ENCODE results near the gene NAV2. TPM values are rescaled to one million over a fixed set of nuclear protein-coding genes. Genes with fewer than 3 reads are reported as not detected.

NAV2 gene
- total RNA-seq, 1 experiment from 2014 or later: 2.1 TPM

GRCh38 chr11:19743622-19744021 is 31.0 kb downstream of the NAV2 start:
- no peaks in the 10 kb centered on the region for H4K20me1 ChIP-seq (ENCODE audit: insufficient read depth)
- TF ChIP-seq EZH2phosphoT487 (IDR thresholded peaks at IDR 0.05; ENCODE audit: borderline replicate concordance) (no peak), SP1 (IDR thresholded peaks at IDR 0.05; ENCODE audit: low read depth) (no peak), FOSL1 (IDR thresholded peaks at IDR 0.05; ENCODE audit: low read depth) (no peak), POLR2AphosphoS5 (IDR thresholded peaks at IDR 0.05; ENCODE audit: low read depth, low read length) (no peak), YY1 (IDR thresholded peaks at IDR 0.05; ENCODE audit: extremely low read depth, insufficient replicate concordance, low read depth, low read length) (no peak), CTCF (IDR thresholded peaks at IDR 0.05 in 2 of 3, conservative IDR thresholded peaks at IDR 0.05 in 1 of 3; ENCODE audit: borderline replicate concordance in 1 of 3, insufficient read depth in 1 of 3, low read depth in 2 of 3, low read length in 2 of 3) (no peak), ATF3 (IDR thresholded peaks at IDR 0.05) (no peak), CBX3 (IDR thresholded peaks at IDR 0.05; ENCODE audit: low read depth) (no peak), MAX (IDR thresholded peaks at IDR 0.05) (no peak), POLR2A (IDR thresholded peaks at IDR 0.05; ENCODE audit: borderline replicate concordance, extremely low read depth, insufficient read depth, insufficient read length) (no peak), EGR1 (IDR thresholded peaks at IDR 0.05; ENCODE audit: low read depth) (no peak), CEBPB (IDR thresholded peaks at IDR 0.05; ENCODE audit: low read depth) (no peak), SIN3A (IDR thresholded peaks at IDR 0.05; ENCODE audit: low read depth) (no peak), SRF (IDR thresholded peaks at IDR 0.05; ENCODE audit: low read depth) (no peak), TCF7L2 (IDR thresholded peaks at IDR 0.05; ENCODE audit: borderline replicate concordance, extremely low read depth, insufficient read depth, insufficient read length) (no peak), REST (IDR thresholded peaks at IDR 0.05; ENCODE audit: low read depth) (no peak), ZNF274 (IDR thresholded peaks at IDR 0.05; ENCODE audit: low read depth, low read length) (no peak)
- H3K4me3 ChIP-seq (replicated peaks in 1 of 2; ENCODE audit: low read depth in 1 of 2, low read length in 2 of 2): no peak overlapping the region
- no peak overlapping the region for H3K27ac ChIP-seq (ENCODE audit: low read depth, low read length)
- ChIA-PET RAD21 (ENCODE audit: low non-redundant PET in 1 of 2, low total read pairs in 2 of 2, uncharacterized antibody in 2 of 2, unreplicated experiment in 2 of 2) (interaction anchor here in 1 of 2 experiments (1.2 kb wide), 1 partner anchor 160 kb away, joined by 3 read pairs; no protein-coding TSS in a partner anchor), POLR2A (no interaction called here), CTCF (interaction anchor here (2.3 to 2.4 kb wide), 2 partner anchors 179 to 188 kb away, joined by 23 to 80 read pairs; no protein-coding TSS in a partner anchor)
- no peak overlapping the region for H3K4me2 ChIP-seq (ENCODE audit: low read length)
- H3K27me3 ChIP-seq (ENCODE audit: insufficient read depth, low read length): no peaks in the 10 kb centered on the region
- ATAC-seq (no peak), DNase-seq (ENCODE audit: low read depth, low spot score) (no peak)
- no TSS peak for BruUV-seq (replicated peaks)
- H3K4me1 ChIP-seq (ENCODE audit: control insufficient read depth in 1 of 2, insufficient read depth in 2 of 2, low read length in 2 of 2): no peaks in the 10 kb centered on the region
- H3K36me3 ChIP-seq (ENCODE audit: control insufficient read depth in 1 of 2, insufficient read depth in 2 of 2, low read length in 2 of 2): no peaks in the 10 kb centered on the region
- H3K9me3 ChIP-seq (ENCODE audit: control insufficient read depth in 1 of 2, insufficient read depth in 1 of 2, low read depth in 1 of 2, low read length in 2 of 2): no peaks in the 10 kb centered on the region
- no peak overlapping the region for H2AFZ ChIP-seq (ENCODE audit: low read depth, low read length, poor library complexity, severe bottlenecking)
- H3K9me2 ChIP-seq (ENCODE audit: insufficient read depth): no peaks in the 10 kb centered on the region
- no peaks in the 10 kb centered on the region for H3K79me2 ChIP-seq (ENCODE audit: insufficient read depth, low read length)
- no peak overlapping the region for H3K9ac ChIP-seq (ENCODE audit: low read length)
- intact Hi-C loops (cut with micrococcal nuclease): loop anchor here (2.0 to 10.0 kb wide), 3 partner anchors 389 to 673 kb away; no protein-coding TSS in a partner anchor

All from HCT116 (cell line).